Measurements from ENCODE around the gene JCAD.
"Not testable (repeated sequence)": the region's sequence is repeated elsewhere in the genome, so short reads cannot be mapped to it uniquely, and the experiment has no call there.

JCAD gene

GRCh38 chr10:29998142-29998808 is 61.1 kb downstream of the JCAD start:
- DNase-seq: peak; percentile 68 to 78 (median 71)
- no peak overlapping the region for H3K4me3 Mint-ChIP-seq
- peaks cover 34 to 68% of the 10 kb centered on the region in 2 donors for H3K27me3 Mint-ChIP-seq
- H3K27ac Mint-ChIP-seq: no peak overlapping the region
- peak; percentile 88 for ATAC-seq (replicated peaks)
- no peaks in the 10 kb centered on the region for H3K9me3 Mint-ChIP-seq
- H3K36me3 Mint-ChIP-seq (ENCODE audit: insufficient read depth): no peaks in the 10 kb centered on the region
- peaks cover 4 to 16% of the 10 kb centered on the region in 2 donors for H3K4me1 Mint-ChIP-seq (ENCODE audit: low read depth in 2 of 2)

DNA sequence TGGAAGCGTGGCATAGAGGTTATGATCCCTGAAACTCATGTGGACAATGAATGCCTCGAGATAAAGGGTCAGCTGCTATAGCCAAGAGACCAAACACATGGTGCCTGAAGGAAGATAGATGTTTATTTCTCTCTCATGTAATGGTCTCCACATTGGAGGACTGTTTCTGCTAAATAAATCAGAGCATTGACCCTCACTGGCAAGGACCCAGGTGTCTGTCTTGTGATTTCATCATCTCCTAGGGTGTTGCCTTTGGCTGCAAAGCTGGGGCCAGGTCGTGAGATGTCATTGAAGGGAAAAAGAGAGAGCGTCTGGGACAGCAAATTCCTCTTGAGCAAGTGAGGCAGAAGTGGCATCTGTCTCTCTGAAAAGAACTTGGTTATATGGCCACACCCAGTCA is 64.6 kb downstream of the JCAD start:
- H3K9me3 Mint-ChIP-seq: no peaks in the 10 kb centered on the region
- peaks cover 0 to 4% of the 10 kb centered on the region in 2 donors for H3K4me1 Mint-ChIP-seq (ENCODE audit: low read depth in 2 of 2)
- no peak for DNase-seq
- H3K4me3 Mint-ChIP-seq: no peak overlapping the region
- no peak overlapping the region for H3K27ac Mint-ChIP-seq
- no peak for ATAC-seq (replicated peaks)
- no peaks in the 10 kb centered on the region for H3K36me3 Mint-ChIP-seq (ENCODE audit: insufficient read depth)
- H3K27me3 Mint-ChIP-seq: peaks cover 55 to 90% of the 10 kb centered on the region in 2 donors

DNA sequence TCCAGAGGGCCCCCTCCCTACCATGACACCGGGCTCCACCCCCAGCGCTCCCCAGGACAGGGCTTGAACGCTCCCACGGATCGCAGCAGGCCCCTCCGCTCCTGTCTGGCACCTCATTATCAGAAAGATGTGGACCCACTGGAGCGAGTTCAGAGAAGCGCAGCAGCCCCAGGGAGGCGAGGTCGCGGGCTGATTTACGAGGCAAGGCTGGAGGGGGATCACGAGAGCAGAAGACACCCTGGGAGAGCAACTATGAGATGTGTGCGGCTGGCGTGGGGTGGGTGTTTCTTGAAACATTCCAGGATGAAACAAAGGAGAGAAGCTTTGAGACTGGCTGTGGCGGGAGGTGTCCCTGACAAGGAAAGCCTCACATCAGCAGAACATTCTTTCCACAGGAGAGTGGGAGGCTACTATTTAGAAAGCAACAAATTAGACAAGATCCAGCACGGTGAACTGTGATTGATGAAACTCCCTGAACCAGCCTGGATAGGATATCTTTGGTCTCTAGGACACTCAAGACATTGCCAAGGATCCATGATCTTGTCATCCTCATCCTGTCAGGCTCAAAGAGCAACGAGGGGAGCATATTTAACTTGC is 66.0 kb downstream of the JCAD start:
- no peak for ATAC-seq (replicated peaks)
- Mint-ChIP-seq H3K4me1 (ENCODE audit: low read depth in 2 of 2) (peaks cover 0 to 3% of the 10 kb centered on the region in 2 donors), H3K9me3 (no peaks in the 10 kb centered on the region), H3K27ac (no peak overlapping the region), H3K4me3 (no peak overlapping the region), H3K36me3 (ENCODE audit: insufficient read depth) (no peaks in the 10 kb centered on the region), H3K27me3 (peaks cover 50 to 85% of the 10 kb centered on the region in 2 donors)
- DNase-seq: no peak

GRCh38 chr10:29992914-29993313 is 66.5 kb downstream of the JCAD start:
- ATAC-seq (replicated peaks) (no peak), DNase-seq (no peak)
- H3K27ac Mint-ChIP-seq: no peak overlapping the region
- no peaks in the 10 kb centered on the region for H3K36me3 Mint-ChIP-seq (ENCODE audit: insufficient read depth)
- no peaks in the 10 kb centered on the region for H3K9me3 Mint-ChIP-seq
- H3K4me3 Mint-ChIP-seq: no peak overlapping the region
- no peaks in the 10 kb centered on the region for H3K4me1 Mint-ChIP-seq (ENCODE audit: low read depth in 2 of 2)
- H3K27me3 Mint-ChIP-seq: peaks cover 49 to 85% of the 10 kb centered on the region in 2 donors

DNA sequence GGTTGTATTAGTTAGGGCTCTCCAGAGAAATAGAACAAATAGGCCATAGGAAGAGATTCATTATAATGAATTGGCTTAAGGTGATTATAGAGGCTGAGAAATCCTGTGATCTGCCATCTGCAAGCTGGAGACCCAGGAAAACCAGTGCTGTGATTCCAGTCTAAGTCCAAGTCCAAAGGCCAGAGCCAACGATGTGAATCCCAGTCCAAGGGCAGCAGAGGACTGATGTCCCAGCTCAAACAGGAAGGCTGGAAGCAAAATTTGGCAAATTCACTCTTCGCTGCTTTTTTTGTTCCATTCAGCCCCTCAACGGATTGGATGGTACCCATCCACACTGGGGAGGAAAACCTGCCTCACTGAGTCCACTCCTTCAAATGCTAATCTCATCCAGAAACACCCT is 68.0 kb downstream of the JCAD start:
- Mint-ChIP-seq H3K27me3 (peaks cover 51 to 71% of the 10 kb centered on the region in 2 donors), H3K4me3 (no peak overlapping the region), H3K9me3 (no peaks in the 10 kb centered on the region), H3K36me3 (ENCODE audit: insufficient read depth) (no peaks in the 10 kb centered on the region), H3K4me1 (ENCODE audit: low read depth in 2 of 2) (no peaks in the 10 kb centered on the region), H3K27ac (no peak overlapping the region)
- DNase-seq: no peak
- no peak for ATAC-seq (replicated peaks)

GRCh38 chr10:29987471-29987870 is 71.9 kb downstream of the JCAD start:
- H3K4me3 Mint-ChIP-seq: no peak overlapping the region
- ATAC-seq (replicated peaks): no peak
- no peaks in the 10 kb centered on the region for H3K4me1 Mint-ChIP-seq (ENCODE audit: low read depth in 2 of 2)
- no peak overlapping the region for H3K27ac Mint-ChIP-seq
- H3K9me3 Mint-ChIP-seq: peaks cover 0 to 2% of the 10 kb centered on the region in 2 donors
- no peaks in the 10 kb centered on the region for H3K36me3 Mint-ChIP-seq (ENCODE audit: insufficient read depth)
- H3K27me3 Mint-ChIP-seq: peaks cover 32 to 37% of the 10 kb centered on the region in 2 donors
- DNase-seq: no peak

DNA sequence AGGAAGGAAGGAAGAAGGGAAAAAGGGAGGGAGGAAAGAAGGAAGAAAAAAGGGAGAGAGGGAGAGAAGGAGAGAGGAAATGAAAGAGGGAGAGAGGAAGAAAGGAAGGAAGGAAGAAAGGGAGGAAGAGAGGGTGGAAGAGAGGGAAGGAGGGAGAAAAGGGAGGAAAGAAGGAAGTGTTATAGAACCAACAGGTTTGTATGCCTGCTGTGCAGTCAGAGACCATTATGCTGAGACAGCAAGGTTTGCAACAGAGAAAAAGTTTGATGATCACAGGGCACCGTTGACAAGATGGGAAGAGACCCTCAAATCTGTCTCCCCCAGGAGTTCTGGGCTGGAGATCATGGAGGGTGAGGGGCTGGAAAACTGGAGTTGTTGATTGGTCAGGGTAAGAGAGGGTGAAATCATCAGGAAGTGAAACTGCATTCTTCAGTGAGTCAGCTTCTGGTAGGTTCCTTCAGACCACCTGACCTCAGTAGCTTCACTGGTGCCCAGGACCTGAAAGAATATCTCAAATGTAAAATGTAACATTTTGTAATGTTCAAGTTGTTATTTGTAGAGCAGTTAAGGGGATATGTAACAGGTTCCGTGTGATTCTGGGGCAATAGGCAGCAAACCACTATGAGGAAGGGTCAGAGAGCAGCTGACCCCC is 76.3 kb downstream of the JCAD start:
- ATAC-seq (replicated peaks) (no peak), DNase-seq (no peak)
- H3K27me3 Mint-ChIP-seq: peaks cover 11 to 15% of the 10 kb centered on the region in 2 donors
- H3K36me3 Mint-ChIP-seq (ENCODE audit: insufficient read depth): peaks cover 2% of the 10 kb centered on the region
- no peak overlapping the region for H3K27ac Mint-ChIP-seq
- no peaks in the 10 kb centered on the region for H3K4me1 Mint-ChIP-seq (ENCODE audit: low read depth in 2 of 2)
- H3K9me3 Mint-ChIP-seq: peaks cover 0 to 2% of the 10 kb centered on the region in 2 donors
- H3K4me3 Mint-ChIP-seq: no peak overlapping the region

- H3K9me3 Mint-ChIP-seq: peaks cover 0 to 2% of the 10 kb centered on the region in 2 donors
- no peak for ATAC-seq (replicated peaks)
- H3K27me3 Mint-ChIP-seq: peaks cover 14 to 24% of the 10 kb centered on the region in 2 donors
- no peak overlapping the region for H3K4me3 Mint-ChIP-seq
- no peak overlapping the region for H3K27ac Mint-ChIP-seq
- H3K36me3 Mint-ChIP-seq (ENCODE audit: insufficient read depth): peaks cover 2% of the 10 kb centered on the region
- no peaks in the 10 kb centered on the region for H3K4me1 Mint-ChIP-seq (ENCODE audit: low read depth in 2 of 2)
- DNase-seq: no peak
Observed at GRCh38 chr10:29981510-29981909, 77.9 kb downstream of the JCAD start.

GRCh38 chr10:29980084-29980483 is 79.3 kb downstream of the JCAD start:
- Mint-ChIP-seq H3K36me3 (ENCODE audit: insufficient read depth) (peaks cover 2% of the 10 kb centered on the region), H3K27ac (no peak overlapping the region), H3K4me1 (ENCODE audit: low read depth in 2 of 2) (no peaks in the 10 kb centered on the region)

DNA sequence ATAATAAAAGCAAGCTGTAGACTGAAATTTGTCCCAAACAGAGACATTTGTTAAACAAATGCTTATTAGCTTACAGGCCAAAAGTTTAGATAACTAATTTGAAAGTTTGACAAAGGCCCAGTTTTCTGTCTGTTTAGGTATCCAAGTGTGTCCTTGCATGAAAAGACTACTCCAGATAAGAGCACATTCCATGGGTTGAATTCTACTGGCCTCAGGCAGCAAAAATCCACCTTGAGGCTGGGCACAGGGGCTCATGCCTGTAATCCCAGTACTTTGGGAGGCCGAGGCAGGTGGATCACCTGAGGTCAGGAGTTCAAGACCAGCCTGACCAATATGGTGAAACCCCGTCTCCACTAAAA is 80.0 kb downstream of the JCAD start:
- not testable (repeated sequence) for H3K4me1 Mint-ChIP-seq (ENCODE audit: low read depth in 2 of 2); H3K9me3 Mint-ChIP-seq; H3K36me3 Mint-ChIP-seq (ENCODE audit: insufficient read depth); DNase-seq; H3K4me3 Mint-ChIP-seq; ATAC-seq (replicated peaks); H3K27ac Mint-ChIP-seq
- H3K27me3 Mint-ChIP-seq: peaks cover 25 to 44% of the 10 kb centered on the region in 2 donors

More at GRCh38 chr10:29980084-29980483, 79.3 kb downstream of the JCAD start:
- Mint-ChIP-seq H3K9me3 (peaks cover 0 to 2% of the 10 kb centered on the region in 2 donors), H3K4me3 (no peak overlapping the region), H3K27me3 (peaks cover 19 to 37% of the 10 kb centered on the region in 2 donors)
- no peak for DNase-seq
- no peak for ATAC-seq (replicated peaks)

DNA sequence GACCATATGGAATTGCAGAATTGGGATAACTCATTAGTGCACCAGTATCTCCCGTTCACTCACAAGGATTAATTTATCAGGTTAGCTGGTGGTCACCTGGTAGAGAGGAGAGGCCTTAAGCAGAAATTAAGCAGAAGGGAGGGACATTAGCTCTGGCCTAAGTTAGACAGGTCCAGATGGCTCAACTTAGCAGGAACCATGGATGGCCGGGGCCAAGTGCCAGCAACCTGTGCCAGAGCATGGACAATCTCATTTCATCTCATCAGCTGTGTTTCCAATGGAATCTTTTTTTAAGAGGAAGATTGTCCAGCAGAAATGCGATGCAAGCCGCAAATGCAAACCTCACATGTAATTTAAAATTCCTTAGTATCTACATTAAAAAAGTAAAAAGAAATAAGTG is 82.2 kb downstream of the JCAD start:
- peaks cover 34 to 54% of the 10 kb centered on the region in 2 donors for H3K27me3 Mint-ChIP-seq
- H3K9me3 Mint-ChIP-seq: peaks cover 0 to 2% of the 10 kb centered on the region in 2 donors
- peaks cover 3% of the 10 kb centered on the region for H3K36me3 Mint-ChIP-seq (ENCODE audit: insufficient read depth)
- no peak overlapping the region for H3K27ac Mint-ChIP-seq
- no peaks in the 10 kb centered on the region for H3K4me1 Mint-ChIP-seq (ENCODE audit: low read depth in 2 of 2)
- DNase-seq (no peak), ATAC-seq (replicated peaks) (no peak)
- H3K4me3 Mint-ChIP-seq: no peak overlapping the region

DNA sequence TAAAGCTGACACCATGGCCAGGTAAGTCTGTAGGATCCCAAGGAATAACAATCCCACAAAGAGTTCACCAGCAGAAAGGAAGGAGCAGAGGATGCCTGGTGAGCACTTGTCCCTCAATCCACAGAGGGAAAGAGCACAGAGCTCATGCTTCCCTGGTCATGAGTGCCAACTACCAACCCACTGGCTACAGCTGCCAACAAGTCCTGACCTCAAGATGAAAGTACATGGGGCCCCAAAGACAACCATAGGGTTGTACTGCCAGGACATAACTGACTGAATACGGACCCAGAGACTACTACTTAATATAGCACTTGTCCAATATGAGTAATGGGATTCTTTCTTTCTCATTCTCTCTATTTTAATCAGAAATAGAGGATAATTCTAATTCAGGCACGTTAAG is 83.3 kb downstream of the JCAD start:
- Mint-ChIP-seq H3K27ac (no peak overlapping the region), H3K4me1 (ENCODE audit: low read depth in 2 of 2) (no peaks in the 10 kb centered on the region), H3K9me3 (peaks cover 0 to 2% of the 10 kb centered on the region in 2 donors), H3K36me3 (ENCODE audit: insufficient read depth) (peaks cover 6% of the 10 kb centered on the region), H3K4me3 (no peak overlapping the region), H3K27me3 (peaks cover 37 to 54% of the 10 kb centered on the region in 2 donors)
- ATAC-seq (replicated peaks): no peak
- no peak for DNase-seq

GRCh38 chr10:29974773-29975172 is 84.6 kb downstream of the JCAD start:
- Mint-ChIP-seq H3K36me3 (ENCODE audit: insufficient read depth) (peaks cover 4% of the 10 kb centered on the region), H3K27ac (no peak overlapping the region), H3K27me3 (peaks cover 47% of the 10 kb centered on the region in 2 donors), H3K4me3 (no peak overlapping the region), H3K4me1 (ENCODE audit: low read depth in 2 of 2) (no peaks in the 10 kb centered on the region), H3K9me3 (peaks cover 0 to 2% of the 10 kb centered on the region in 2 donors)
- ATAC-seq (replicated peaks) (no peak), DNase-seq (no peak)

DNA sequence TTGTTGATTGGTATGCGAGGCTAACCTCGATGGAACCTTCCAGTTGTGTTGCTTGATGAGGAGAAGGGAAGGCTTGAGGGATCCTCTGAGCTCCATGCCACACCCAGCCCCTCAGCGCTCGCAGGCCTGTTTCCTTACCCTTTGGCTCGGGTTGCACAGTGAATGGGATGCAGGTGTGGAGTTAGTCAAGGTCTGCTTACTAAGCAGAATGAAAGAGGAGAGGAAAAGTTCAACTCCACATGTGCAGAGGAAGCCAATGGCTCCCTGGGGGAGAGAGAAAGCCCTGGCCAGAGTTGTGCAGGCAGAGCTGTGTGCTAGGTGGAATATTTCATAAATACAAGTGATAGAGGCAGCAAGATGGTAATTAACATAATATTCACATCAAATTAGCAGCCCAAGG is 85.5 kb downstream of the JCAD start:
- no peaks in the 10 kb centered on the region for H3K4me1 Mint-ChIP-seq (ENCODE audit: low read depth in 2 of 2)
- DNase-seq (no peak), ATAC-seq (replicated peaks) (no peak)
- peaks cover 4% of the 10 kb centered on the region for H3K36me3 Mint-ChIP-seq (ENCODE audit: insufficient read depth)
- H3K9me3 Mint-ChIP-seq: peaks cover 0 to 2% of the 10 kb centered on the region in 2 donors
- no peak overlapping the region for H3K27ac Mint-ChIP-seq
- peaks cover 46 to 47% of the 10 kb centered on the region in 2 donors for H3K27me3 Mint-ChIP-seq
- no peak overlapping the region for H3K4me3 Mint-ChIP-seq
